HEK293T (cell line): ENCODE results near the gene NPC1.
"Not testable (repeated sequence)": the region's sequence is repeated elsewhere in the genome, so short reads cannot be mapped to it uniquely, and the experiment has no call there.

ENCODE experiments used
- ARNT ChIP-seq: fragments of 450-650 bp; IDR thresholded peaks from 2 replicates; pipeline ENCODE4 v1.6.1; 2017; ENCODE audit warnings: mild to moderate bottlenecking
- NFRKB ChIP-seq: fragments of 450-650 bp; IDR thresholded peaks from 2 replicates; pipeline ENCODE4 v1.6.1; 2016; ENCODE audit warnings: mild to moderate bottlenecking, moderate library complexity
- SP1 ChIP-seq: fragments of 450-650 bp; IDR thresholded peaks from 2 replicates; pipeline ENCODE4 v1.6.1; 2017
- ZNF384 ChIP-seq: fragments of 450-650 bp; IDR thresholded peaks from 2 replicates; pipeline ENCODE4 v1.6.1; 2016
- TF ChIP-seq, protein P1 (sequence below): fragments of 450-650 bp; IDR thresholded peaks from 2 replicates; pipeline ENCODE4 v1.6.1; 2016

DNA sequence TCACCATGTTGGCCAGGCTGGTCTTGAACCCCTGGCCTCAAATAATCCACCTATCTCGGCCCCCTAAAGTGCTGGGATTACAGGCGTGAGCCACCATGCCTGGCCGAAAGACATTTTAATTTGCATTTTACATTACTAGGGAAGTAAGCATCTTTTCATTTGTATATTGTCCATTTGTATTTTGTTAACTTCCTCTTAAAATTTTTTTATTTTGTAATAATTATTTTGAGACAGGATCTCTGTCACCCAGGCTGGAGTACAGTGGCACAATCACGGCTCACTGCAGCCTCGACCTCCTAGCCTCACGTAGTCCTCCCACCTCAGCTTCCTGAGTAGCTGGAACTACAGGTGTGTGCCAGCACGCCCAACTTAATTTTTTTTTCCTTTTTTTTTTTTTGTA lies 74.1 kb downstream of the NPC1 start:
- not testable (repeated sequence) for TF ChIP-seq NFRKB, ZNF384, ARNT, SP1
- TF ChIP-seq, protein P1, sequence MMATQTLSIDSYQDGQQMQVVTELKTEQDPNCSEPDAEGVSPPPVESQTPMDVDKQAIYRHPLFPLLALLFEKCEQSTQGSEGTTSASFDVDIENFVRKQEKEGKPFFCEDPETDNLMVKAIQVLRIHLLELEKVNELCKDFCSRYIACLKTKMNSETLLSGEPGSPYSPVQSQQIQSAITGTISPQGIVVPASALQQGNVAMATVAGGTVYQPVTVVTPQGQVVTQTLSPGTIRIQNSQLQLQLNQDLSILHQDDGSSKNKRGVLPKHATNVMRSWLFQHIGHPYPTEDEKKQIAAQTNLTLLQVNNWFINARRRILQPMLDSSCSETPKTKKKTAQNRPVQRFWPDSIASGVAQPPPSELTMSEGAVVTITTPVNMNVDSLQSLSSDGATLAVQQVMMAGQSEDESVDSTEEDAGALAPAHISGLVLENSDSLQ: not testable (repeated sequence)
